Spleen (tissue), 7 donors: Measurements from ENCODE around the gene ZNF536.

ENCODE experiments used
- POLR2A ChIP-seq, 3 donors: fragments of 450-650 bp; IDR thresholded peaks; one replicate each; pipeline ENCODE4 v1.5.1; 2017; ENCODE audit warnings: antibody characterized with exemption in 3 of 3, mild to moderate bottlenecking in 1 of 3
- TF ChIP-seq, protein P1 (sequence below), 11 experiments: fragments of 200-600 bp in 7 of 11; fragments of 450-650 bp in 4 of 11; sonication (generic) in 4 of 11; IDR thresholded peaks in 8 of 11; conservative IDR thresholded peaks in 3 of 11; 1 replicate in 7 of 11; 2 replicates in 4 of 11; pipeline versions ENCODE4 v1.4.0 to v1.8.0; 2016 to 2021; ENCODE audit warnings: antibody characterized with exemption in 11 of 11, inconsistent platforms in 4 of 11, mild to moderate bottlenecking in 1 of 11
- donor health status: DM: no; HTN: no; CAD: no; lungs with moderate emphysema.
- donor health status: DM: no; HTN: no; CAD: no.
- donor health status: DM: no; HTN: no; CAD: no.

DNA sequence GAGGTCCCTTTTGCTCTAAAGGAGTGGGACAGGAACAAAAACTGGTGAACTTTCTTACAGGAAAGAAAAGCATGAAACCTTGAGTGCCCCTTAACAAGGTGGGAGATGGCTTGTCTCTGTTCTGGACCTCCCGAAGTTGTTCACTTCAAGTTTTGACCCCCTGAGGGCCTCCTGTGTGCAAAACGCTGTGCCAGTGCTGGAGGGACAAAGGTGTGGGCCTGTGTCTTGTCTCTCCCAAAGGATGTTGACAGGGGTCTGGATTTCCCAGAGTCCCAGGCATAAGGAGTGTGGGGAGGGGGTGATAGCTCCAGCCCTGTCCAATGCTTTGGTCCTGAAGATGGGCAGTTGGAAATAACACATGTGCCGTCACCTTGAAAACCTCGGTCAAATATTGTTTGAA is 6.5 kb downstream of the ZNF536 start:
- TF ChIP-seq, protein P1, sequence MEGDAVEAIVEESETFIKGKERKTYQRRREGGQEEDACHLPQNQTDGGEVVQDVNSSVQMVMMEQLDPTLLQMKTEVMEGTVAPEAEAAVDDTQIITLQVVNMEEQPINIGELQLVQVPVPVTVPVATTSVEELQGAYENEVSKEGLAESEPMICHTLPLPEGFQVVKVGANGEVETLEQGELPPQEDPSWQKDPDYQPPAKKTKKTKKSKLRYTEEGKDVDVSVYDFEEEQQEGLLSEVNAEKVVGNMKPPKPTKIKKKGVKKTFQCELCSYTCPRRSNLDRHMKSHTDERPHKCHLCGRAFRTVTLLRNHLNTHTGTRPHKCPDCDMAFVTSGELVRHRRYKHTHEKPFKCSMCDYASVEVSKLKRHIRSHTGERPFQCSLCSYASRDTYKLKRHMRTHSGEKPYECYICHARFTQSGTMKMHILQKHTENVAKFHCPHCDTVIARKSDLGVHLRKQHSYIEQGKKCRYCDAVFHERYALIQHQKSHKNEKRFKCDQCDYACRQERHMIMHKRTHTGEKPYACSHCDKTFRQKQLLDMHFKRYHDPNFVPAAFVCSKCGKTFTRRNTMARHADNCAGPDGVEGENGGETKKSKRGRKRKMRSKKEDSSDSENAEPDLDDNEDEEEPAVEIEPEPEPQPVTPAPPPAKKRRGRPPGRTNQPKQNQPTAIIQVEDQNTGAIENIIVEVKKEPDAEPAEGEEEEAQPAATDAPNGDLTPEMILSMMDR (IDR thresholded peaks at IDR 0.05 in 8 of 11, conservative IDR thresholded peaks at IDR 0.05 in 3 of 11) = no peak
- TF ChIP-seq POLR2A (IDR thresholded peaks at IDR 0.05) = no peak
